ENCODE measurements around the gene MACC1. TPM values are rescaled to one million over a fixed set of nuclear protein-coding genes. Genes with fewer than 3 reads are reported as not detected.

The MACC1 gene
- total RNA-seq, 1 experiment from 2014 or later = 9.4 TPM

DNA sequence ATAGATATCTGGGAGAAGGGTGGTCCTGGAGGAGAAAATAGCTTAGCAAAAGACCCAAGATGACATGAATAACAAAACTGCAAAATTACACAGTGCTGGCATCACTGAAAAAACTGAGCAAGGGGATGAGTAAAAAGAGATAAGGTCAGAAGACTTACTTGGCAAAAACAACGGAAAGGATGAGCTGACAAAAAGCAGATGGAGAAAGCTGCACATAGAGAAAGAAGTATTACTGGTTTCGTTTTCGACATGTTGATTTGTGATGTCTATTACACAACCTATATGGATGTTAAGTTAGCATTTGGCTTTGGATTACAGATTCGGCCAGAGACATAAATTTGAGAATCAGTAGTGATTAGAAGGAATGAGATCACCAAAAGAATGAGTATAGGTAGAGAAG lies 132.1 kb downstream of the MACC1 start:
- DNase-seq (ENCODE audit: extremely low read depth, low read depth) = no peak

Other genes with a start within 250 kb of the MACC1 start
- gene ITGB8, start 113.5 kb upstream of the MACC1 start, total RNA-seq (2014; rRNA removed; shearing (Covaris generic)) = 15.6 and 18.5 TPM in 2 replicates

Measured in NCI-H460 (cell line).